H1 (cell line): Measurements from ENCODE around the gene PAXX. TPM values are rescaled to one million over a fixed set of nuclear protein-coding genes. Genes with fewer than 3 reads are reported as not detected.

ENCODE experiments used
- CTCF ChIA-PET: fragments of 300-600 bp; sonication (Branson Sonifier 250); formaldehyde crosslinking; loops from one replicate; lab custom pipeline; 2021; ENCODE audit not compliant: partially characterized antibody; lab: Charles Lee
- POLR2A ChIA-PET: fragments of 300-600 bp; sonication (Branson Sonifier 250); formaldehyde crosslinking; loops from one replicate; lab custom pipeline; 2021; ENCODE audit warnings: inconsistent platforms; ENCODE audit not compliant: partially characterized antibody; lab: Charles Lee
- DNase-seq, 2 experiments: peaks; one replicate each; pipeline versions ENCODE4 v3.0.0 to v3.0.0-alpha.2; 2010 to 2022; ENCODE audit warnings: low spot score in 2 of 2, low read depth in 1 of 2, mixed read lengths in 1 of 2
- FAIRE-seq: peaks from 2 replicates; lab custom pipeline; 2011; peaks lifted over from hg19 to GRCh38; lab: Jason Lieb, UNC
- H2AFZ ChIP-seq: 2 replicates; pipeline ENCODE4 v1.8.1; 2012; ENCODE audit warnings: low read length, inconsistent platforms
- H2AK5ac ChIP-seq: 2 replicates; pipeline ENCODE4 v1.6.1; 2013; ENCODE audit warnings: low read depth, low read length
- H2BK120ac ChIP-seq: replicated peaks from 2 replicates; pipeline ENCODE3; 2013; ENCODE audit warnings: low read depth, low read length, inconsistent platforms
- H2BK12ac ChIP-seq: 2 replicates; pipeline ENCODE4 v1.6.1; 2013; ENCODE audit warnings: low read depth, low read length
- H2BK15ac ChIP-seq: 2 replicates; pipeline ENCODE4 v1.6.1; 2013; ENCODE audit warnings: low read length
- H2BK20ac ChIP-seq: 2 replicates; pipeline ENCODE4 v1.6.1; 2013; ENCODE audit warnings: low read length
- H2BK5ac ChIP-seq: 2 replicates; pipeline ENCODE4 v1.6.1; 2013; ENCODE audit warnings: low read depth, low read length
- H3K14ac ChIP-seq: 2 replicates; pipeline ENCODE4 v1.6.1; 2013; ENCODE audit warnings: inconsistent platforms; ENCODE audit not compliant: insufficient read length
- H3K18ac ChIP-seq: 2 replicates; pipeline ENCODE4 v1.6.1; 2013; ENCODE audit warnings: low read length; ENCODE audit errors: extremely low read depth
- H3K23ac ChIP-seq: 2 replicates; pipeline ENCODE4 v1.6.1; 2013; ENCODE audit warnings: inconsistent platforms; ENCODE audit not compliant: insufficient read length
- H3K23me2 ChIP-seq: 2 replicates; pipeline ENCODE4 v1.6.1; 2013; ENCODE audit warnings: low read depth, low read length
- H3K27ac ChIP-seq: 2 replicates; pipeline ENCODE4 v1.6.1; 2011; ENCODE audit warnings: low read depth, low read length, inconsistent platforms
- H3K27me3 ChIP-seq, 4 experiments: replicated peaks in 1 of 4; 1 replicate in 1 of 4; 2 replicates in 3 of 4; pipeline versions ENCODE4 v1.6.1 to v1.8.1; 2011 to 2013; ENCODE audit warnings: low read length in 3 of 4, mild to moderate bottlenecking in 3 of 4, inconsistent platforms in 2 of 4, mixed read lengths in 2 of 4, moderate library complexity in 1 of 4; ENCODE audit not compliant: control insufficient read depth in 3 of 4, insufficient read depth in 3 of 4; ENCODE audit errors: extremely low read depth in 1 of 4
- H3K36me3 ChIP-seq, 4 experiments: 2 replicates each; pipeline versions ENCODE4 v1.6.1 to v1.8.1; 2011 to 2013; ENCODE audit warnings: mild to moderate bottlenecking in 4 of 4, low read length in 3 of 4, moderate library complexity in 2 of 4, control low read depth in 1 of 4, inconsistent platforms in 1 of 4; ENCODE audit not compliant: insufficient read depth in 4 of 4, control insufficient read depth in 2 of 4
- H3K4ac ChIP-seq: replicated peaks from 2 replicates; pipeline ENCODE3; 2013; ENCODE audit warnings: low read length, low read depth, mixed read lengths, inconsistent platforms; ENCODE audit not compliant: insufficient read length
- H3K4me1 ChIP-seq, 4 experiments: replicated peaks in 1 of 4; 1 replicate in 1 of 4; 2 replicates in 3 of 4; pipeline versions ENCODE4 v1.6.1 to v1.8.1; 2011 to 2013; ENCODE audit warnings: low read length in 3 of 4, inconsistent platforms in 2 of 4, mixed read lengths in 1 of 4; ENCODE audit not compliant: insufficient read depth in 4 of 4, control insufficient read depth in 3 of 4
- H3K4me2 ChIP-seq, 2 experiments: 2 replicates each; pipeline versions ENCODE4 v1.6.1 to v1.8.1; 2011 to 2013; ENCODE audit warnings: low read depth in 2 of 2, low read length in 2 of 2, control low read depth in 1 of 2, inconsistent platforms in 1 of 2, mild to moderate bottlenecking in 1 of 2; ENCODE audit not compliant: insufficient read depth in 1 of 2
- H3K4me3 ChIP-seq, 4 experiments: fragments of 200-600, 300-600 bp in 1 of 4; sonication (generic), shearing (Covaris generic), sonication (Bioruptor Twin) in 1 of 4; 2 replicates each; pipeline versions ENCODE4 v1.5.1 to v1.8.1; 2011 to 2016; ENCODE audit warnings: low read length in 4 of 4, low read depth in 3 of 4, control low read depth in 2 of 4, inconsistent platforms in 2 of 4, mild to moderate bottlenecking in 2 of 4, mixed read lengths in 1 of 4, moderate library complexity in 1 of 4; ENCODE audit not compliant: insufficient read depth in 2 of 4; ENCODE audit errors: extremely low read depth in 1 of 4
- H3K56ac ChIP-seq: replicated peaks from 2 replicates; pipeline ENCODE3; 2013; ENCODE audit warnings: low read depth, mild to moderate bottlenecking, mixed read lengths, low read length, inconsistent platforms; ENCODE audit not compliant: insufficient read length
- H3K79me1 ChIP-seq: 2 replicates; pipeline ENCODE4 v1.6.1; 2013; ENCODE audit warnings: low read depth, low read length, control low read depth
- H3K79me2 ChIP-seq, 2 experiments: 2 replicates each; pipeline versions ENCODE4 v1.6.1 to v1.8.1; 2012 to 2013; ENCODE audit warnings: low read length in 2 of 2, mild to moderate bottlenecking in 2 of 2, inconsistent platforms in 1 of 2; ENCODE audit not compliant: insufficient read depth in 2 of 2, control insufficient read depth in 1 of 2
- H3K9ac ChIP-seq, 4 experiments: replicated peaks in 1 of 4; 1 replicate in 1 of 4; 2 replicates in 3 of 4; pipeline versions ENCODE4 v1.6.1 to v1.8.1; 2011 to 2013; ENCODE audit warnings: low read depth in 3 of 4, low read length in 3 of 4, control low read depth in 2 of 4, mild to moderate bottlenecking in 2 of 4, moderate library complexity in 2 of 4, inconsistent platforms in 1 of 4; ENCODE audit errors: extremely low read depth in 1 of 4
- H3K9me3 ChIP-seq, 2 experiments: 2 replicates each; pipeline versions ENCODE4 v1.6.1 to v1.8.1; 2012 to 2013; ENCODE audit warnings: mild to moderate bottlenecking in 2 of 2, moderate library complexity in 2 of 2, control low read depth in 1 of 2, inconsistent platforms in 1 of 2, low read depth in 1 of 2, low read length in 1 of 2, mixed read lengths in 1 of 2; ENCODE audit not compliant: insufficient read depth in 2 of 2
- H4K20me1 ChIP-seq, 2 experiments: replicated peaks in 1 of 2; 2 replicates each; pipeline versions ENCODE3 to v1.8.1; 2011 to 2013; ENCODE audit warnings: inconsistent platforms in 2 of 2, low read length in 2 of 2, mild to moderate bottlenecking in 1 of 2; ENCODE audit not compliant: insufficient read depth in 2 of 2, control insufficient read depth in 1 of 2
- H4K5ac ChIP-seq: 2 replicates; pipeline ENCODE4 v1.6.1; 2013; ENCODE audit warnings: low read length, low read depth, mixed read lengths, inconsistent platforms; ENCODE audit not compliant: insufficient read length
- H4K8ac ChIP-seq: 2 replicates; pipeline ENCODE4 v1.8.0; 2013; ENCODE audit warnings: mild to moderate bottlenecking, moderate library complexity, low read length, inconsistent platforms; ENCODE audit not compliant: insufficient read depth; ENCODE audit errors: extremely low read depth
- H4K91ac ChIP-seq: replicated peaks from 2 replicates; pipeline ENCODE3; 2013; ENCODE audit warnings: low read length, mixed read lengths, inconsistent platforms; ENCODE audit not compliant: insufficient read length
- BCL11A ChIP-seq, 2 experiments: IDR thresholded peaks; one replicate each; pipeline ENCODE4 v1.6.1; 2011; ENCODE audit warnings: low read depth in 2 of 2, low read length in 2 of 2, mild to moderate bottlenecking in 2 of 2
- BRCA1 ChIP-seq: IDR thresholded peaks from 2 replicates; pipeline ENCODE4 v1.6.1; 2012; ENCODE audit warnings: low read depth, low read length, improper control_type of control experiment
- CHD1 ChIP-seq: IDR thresholded peaks from 2 replicates; pipeline ENCODE4 v1.6.1; 2012; ENCODE audit warnings: low read depth, low read length, improper control_type of control experiment
- CREB1 ChIP-seq: IDR thresholded peaks from 2 replicates; pipeline ENCODE4 v1.6.1; 2012; ENCODE audit warnings: inconsistent platforms
- E2F6 ChIP-seq: IDR thresholded peaks from 2 replicates; pipeline ENCODE4 v1.6.1; 2012; ENCODE audit warnings: inconsistent platforms
- FOSL1 ChIP-seq: IDR thresholded peaks from 2 replicates; pipeline ENCODE4 v1.6.1; 2011; ENCODE audit warnings: mild to moderate bottlenecking, low read depth, low read length, moderate library complexity; ENCODE audit not compliant: insufficient read depth
- KDM1A ChIP-seq: fragments of 200-600, 300-600 bp; sonication (generic); IDR thresholded peaks from 2 replicates; pipeline ENCODE4 v1.7.1; 2016; ENCODE audit warnings: mild to moderate bottlenecking, low read length, borderline replicate concordance
- RFX5 ChIP-seq: IDR thresholded peaks from 2 replicates; pipeline ENCODE4 v1.6.1; 2011; ENCODE audit warnings: low read depth, low read length, improper control_type of control experiment, borderline replicate concordance
- RXRA ChIP-seq: IDR thresholded peaks from 2 replicates; pipeline ENCODE4 v1.6.1; 2011; ENCODE audit warnings: low read depth, mild to moderate bottlenecking, low read length, moderate library complexity; ENCODE audit not compliant: insufficient read depth
- SIN3A ChIP-seq, 2 experiments: IDR thresholded peaks in 1 of 2; conservative IDR thresholded peaks in 1 of 2; 2 replicates each; pipeline ENCODE4 v1.6.1; 2011 to 2012; ENCODE audit warnings: low read length in 2 of 2, improper control_type of control experiment in 1 of 2, low read depth in 1 of 2, mild to moderate bottlenecking in 1 of 2
- TCF12 ChIP-seq: IDR thresholded peaks from 2 replicates; pipeline ENCODE4 v1.6.1; 2011; ENCODE audit warnings: low read depth, mild to moderate bottlenecking, low read length
- USF2 ChIP-seq: IDR thresholded peaks from 2 replicates; pipeline ENCODE4 v1.6.1; 2011; ENCODE audit warnings: low read length, improper control_type of control experiment
- WGBS, 2 experiments: shearing (Covaris generic) in 1 of 2; methylation state at CpG; one replicate each; pipeline versions ENCODE4 v1.1.6 to v1.1.7; 2013 to 2015; ENCODE audit warnings: low lambda C conversion rate in 2 of 2, mixed read lengths in 2 of 2, inconsistent platforms in 1 of 2, low coverage in 1 of 2, missing lambda C conversion rate in 1 of 2; ENCODE audit not compliant: insufficient replicate concordance in 2 of 2, insufficient coverage in 1 of 2, insufficient read length in 1 of 2; ENCODE audit errors: extremely low coverage in 1 of 2, missing lambda C conversion rate in 1 of 2; 5-methylcytosine and 5-hydroxymethylcytosine counted together
- polyA plus RNA-seq, 7 experiments: library from polyadenylated mRNA; depleted of rRNA in 3 of 7; stranded (reverse) in 5 of 7; unstranded in 2 of 7; fragments of >200 nt in 5 of 7; fragments of 200-250 nt in 2 of 7; gene quantifications; 1 replicate in 5 of 7; 2 replicates in 1 of 7; 4 replicates in 1 of 7; pipeline versions ENCODE4 v1.2.1 to v1.2.3, GENCODE V29; 2011 to 2013; ENCODE audit warnings: missing spikeins in 2 of 7, mixed read lengths in 2 of 7
- total RNA-seq: library from RNA; stranded (reverse); fragmentation: NEBNext Ultra II Directional; extraction: Animal tissue kit (Norgen Biotek cat#: 25700); gene quantifications from 2 replicates; pipeline ENCODE4 v1.2.1, GENCODE V29; 2021

The PAXX gene
- total and polyA plus RNA-seq, 2 of the 8 experiments (the other 6 are each of a cell fraction or from before 2014, with no cell fraction given) = 43.4 to 45.9 TPM

- Histone ChIP-seq H3K23me2 (peaks cover 4% of the 10 kb centered on the region; the same call in 1 of the 2 replicates), H4K8ac (no peak overlapping the region; the same call in 1 of the 2 replicates), H3K4me3 (no peak overlapping the region), H3K27me3 (peaks cover 1 to 27% (median 15%) of the 10 kb centered on the region in 4 experiments; a peak in 6 of 7 replicates), H2AK5ac (no peak overlapping the region), H4K5ac (no peak overlapping the region), H3K36me3 (no peaks in the 10 kb centered on the region), H4K91ac (no peak overlapping the region), H3K9ac (no peak overlapping the region), H2BK120ac (no peak overlapping the region), H3K4ac (no peak overlapping the region), H3K79me1 (no peaks in the 10 kb centered on the region), H3K79me2 (no peaks in the 10 kb centered on the region), H3K56ac (no peak overlapping the region), H3K23ac (no peak overlapping the region), H2BK20ac (no peak overlapping the region), H3K14ac (no peak overlapping the region), H2BK12ac (0 out of 2 replicates have a peak overlapping the region, but pooled peaks have one; percentile 17), H3K4me2 (no peak overlapping the region), H3K27ac (no peak overlapping the region), H2BK5ac (no peak overlapping the region), H3K18ac (no peak overlapping the region), H2BK15ac (no peak overlapping the region)
- WGBS, 2 experiments = 87% methylated on average over 10 of the region's 21 CpGs; no CpG with 5 or more reads in 1 of the 2 experiments
- ChIA-PET POLR2A (interaction anchor here (1.2 to 1.6 kb wide), 2 partner anchors 12 to 33 kb away, joined by 3 read pairs; partner anchors contain the start of gene PAXX), CTCF (interaction anchor here (0.6 to 8.5 kb wide), 14 partner anchors 10 to 196 kb away, joined by 3 to 110 read pairs (median 5); partner anchors contain the start of genes C8G, CLIC3, MAN1B1 and PAXX)
- DNase-seq = no peak
- TF ChIP-seq RXRA (no peak), CHD1 (no peak), BCL11A (IDR thresholded peaks at IDR 0.05; ENCODE audit: low read depth in 2 of 2, low read length in 2 of 2) (no peak), KDM1A (no peak), USF2 (no peak), FOSL1 (no peak), SIN3A (conservative IDR thresholded peaks at IDR 0.05 in 1 of 2, IDR thresholded peaks at IDR 0.05 in 1 of 2; ENCODE audit: low read depth in 1 of 2, low read length in 2 of 2) (no peak), CREB1 (no peak), E2F6 (no peak), RFX5 (no peak), TCF12 (no peak), BRCA1 (no peak)
- TF ChIP-seq, all 59 proteins: peak for 0
- Histone ChIP-seq H2AFZ (no peak overlapping the region), H3K9me3 (no peaks in the 10 kb centered on the region), H3K4me1 (peaks cover 0 to 14% (median 6%) of the 10 kb centered on the region in 4 experiments; a peak in 5 of 7 replicates), H4K20me1 (peaks cover 0 to 8% of the 10 kb centered on the region in 2 experiments)
- no peak for FAIRE-seq
Measured at GRCh38 chr9:137025517-137025966, 33.3 kb downstream of the PAXX start.
